ENCODE measurements around the gene GLIS1.
"Not testable (repeated sequence)": the region's sequence is repeated elsewhere in the genome, so short reads cannot be mapped to it uniquely, and the experiment has no call there.

Gene GLIS1

DNA sequence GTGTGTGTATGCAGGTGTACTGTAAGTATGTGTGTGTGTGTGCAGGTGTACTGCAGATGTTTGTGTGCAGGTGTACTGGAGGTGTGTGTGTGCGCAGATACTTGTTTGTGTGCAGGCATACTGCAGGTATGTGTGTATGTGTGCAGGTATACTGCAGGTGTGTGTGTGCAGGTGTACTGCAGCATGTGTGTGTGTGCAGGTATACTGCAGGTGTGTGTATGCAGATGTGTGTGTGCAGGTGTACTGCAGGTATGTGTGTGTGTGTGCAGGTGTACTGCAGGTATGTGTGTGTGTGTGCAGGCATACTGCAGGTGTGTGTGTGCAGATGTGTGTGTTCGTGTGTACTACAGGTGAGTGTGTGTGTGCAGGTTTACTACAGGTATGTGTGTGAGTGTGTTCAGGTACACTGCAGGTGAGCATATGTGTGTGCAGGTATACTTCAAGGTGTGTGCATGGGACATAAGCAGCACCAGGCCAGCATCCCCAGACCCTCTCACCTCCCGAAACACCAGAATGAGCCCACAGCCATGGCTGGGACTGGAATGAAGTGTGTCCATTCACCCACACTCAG, 182.2 kb downstream of the GLIS1 start:
- no peak for DNase-seq

DNA sequence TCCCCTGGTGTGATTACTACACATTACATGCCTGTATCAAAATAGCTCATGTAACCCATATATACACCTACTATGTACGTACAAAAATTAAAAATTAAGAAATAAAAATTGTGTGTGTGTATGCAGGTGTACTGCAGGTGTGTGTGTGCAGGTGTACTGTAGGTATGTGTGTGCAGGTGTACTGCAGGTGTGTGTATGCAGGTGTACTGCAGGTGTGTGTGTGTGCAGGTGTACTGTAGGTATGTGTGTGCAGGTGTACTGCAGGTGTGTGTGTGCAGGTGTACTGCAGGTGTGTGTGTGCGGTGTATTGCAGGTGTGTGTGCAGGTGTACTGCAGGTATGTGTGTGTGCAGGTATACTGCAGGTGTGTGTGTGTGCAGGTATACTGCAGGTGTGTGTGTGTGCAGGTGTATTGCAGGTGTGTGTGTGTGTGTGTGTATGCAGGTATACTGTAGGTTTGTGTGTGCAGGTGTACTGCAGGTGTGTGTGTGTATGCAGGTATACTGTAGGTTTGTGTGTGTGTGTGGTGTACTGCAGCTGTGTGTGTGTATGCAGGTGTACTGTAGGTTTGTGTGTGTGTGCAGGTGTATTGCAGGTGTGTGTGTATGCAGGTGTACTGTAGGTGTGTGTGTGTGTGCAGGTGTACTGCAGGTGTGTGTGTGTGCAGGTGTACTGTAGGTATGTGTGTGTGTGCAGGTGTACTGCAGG, 183.2 kb downstream of the GLIS1 start:
- DNase-seq: not testable (repeated sequence)

DNA sequence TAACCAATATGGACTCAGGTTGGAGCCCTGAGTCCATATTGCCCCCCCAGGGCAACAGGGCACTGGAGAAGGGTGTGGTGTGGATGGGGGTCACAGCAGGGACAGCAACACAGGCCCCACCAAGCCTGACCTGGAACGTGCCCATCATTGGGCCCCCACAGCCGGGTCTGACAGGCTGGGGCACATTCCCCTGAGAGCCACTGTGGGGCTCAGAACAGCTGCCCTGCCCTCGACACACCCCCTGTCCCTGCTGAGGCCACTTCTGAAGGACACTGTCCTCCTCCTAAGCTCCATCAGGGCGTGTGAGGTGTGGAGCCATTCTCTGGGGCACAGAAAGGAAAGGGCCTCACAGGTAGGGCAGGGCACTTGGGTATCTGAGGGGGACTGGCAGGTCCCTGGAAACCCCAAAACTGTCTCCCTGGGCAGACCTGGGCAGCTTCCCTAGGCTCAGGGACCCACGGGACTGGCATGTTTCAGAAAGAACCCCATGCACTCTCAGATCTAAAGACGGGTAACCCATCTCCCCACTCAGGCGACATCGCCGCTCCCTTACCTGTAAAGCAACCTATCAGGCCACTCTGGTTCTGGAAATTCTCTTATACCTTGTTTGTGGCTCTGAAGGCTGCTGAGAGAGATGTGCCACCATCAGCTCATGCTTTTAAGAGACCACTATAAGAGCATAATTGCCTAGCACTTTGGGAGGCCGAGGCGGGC, 184.2 kb downstream of the GLIS1 start:
- no peak for DNase-seq

DNA sequence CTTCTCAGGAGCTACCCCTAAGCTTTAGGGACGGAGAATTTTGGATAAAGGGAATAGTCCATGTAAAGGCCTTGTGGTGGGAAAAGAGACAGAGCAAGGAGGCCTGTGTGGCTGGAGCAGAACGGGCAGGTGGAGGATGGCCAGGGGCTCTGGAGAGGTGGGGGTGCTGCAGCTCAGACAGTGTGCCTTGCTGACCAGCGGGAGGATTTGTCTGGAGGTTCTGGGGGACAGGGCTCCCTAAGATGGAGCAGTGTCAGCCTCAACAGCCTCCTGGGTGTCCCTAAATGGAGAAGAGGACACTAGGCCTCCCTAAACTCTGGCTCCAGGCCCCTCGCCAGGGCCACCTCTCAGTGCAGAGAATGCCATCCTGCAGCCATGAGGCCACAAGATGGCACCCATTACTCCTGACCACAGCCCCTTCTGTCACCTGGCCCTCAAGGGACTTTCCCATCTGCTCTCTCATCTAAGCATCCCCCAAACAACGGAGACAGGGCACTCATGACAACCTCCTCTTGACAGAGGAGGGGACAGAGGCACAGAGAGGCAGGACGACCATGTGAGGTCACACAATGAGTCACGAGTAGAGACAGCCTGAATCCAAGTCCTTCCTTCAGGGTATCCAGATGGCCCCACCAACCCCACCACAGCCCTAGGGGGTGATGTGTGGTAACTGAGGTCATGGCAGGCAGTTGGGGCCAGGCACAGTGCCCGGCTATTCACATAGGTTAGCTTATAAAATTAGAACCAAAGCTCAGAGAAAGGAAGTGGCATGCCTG, 185.0 kb downstream of the GLIS1 start:
- no peak for DNase-seq

DNA sequence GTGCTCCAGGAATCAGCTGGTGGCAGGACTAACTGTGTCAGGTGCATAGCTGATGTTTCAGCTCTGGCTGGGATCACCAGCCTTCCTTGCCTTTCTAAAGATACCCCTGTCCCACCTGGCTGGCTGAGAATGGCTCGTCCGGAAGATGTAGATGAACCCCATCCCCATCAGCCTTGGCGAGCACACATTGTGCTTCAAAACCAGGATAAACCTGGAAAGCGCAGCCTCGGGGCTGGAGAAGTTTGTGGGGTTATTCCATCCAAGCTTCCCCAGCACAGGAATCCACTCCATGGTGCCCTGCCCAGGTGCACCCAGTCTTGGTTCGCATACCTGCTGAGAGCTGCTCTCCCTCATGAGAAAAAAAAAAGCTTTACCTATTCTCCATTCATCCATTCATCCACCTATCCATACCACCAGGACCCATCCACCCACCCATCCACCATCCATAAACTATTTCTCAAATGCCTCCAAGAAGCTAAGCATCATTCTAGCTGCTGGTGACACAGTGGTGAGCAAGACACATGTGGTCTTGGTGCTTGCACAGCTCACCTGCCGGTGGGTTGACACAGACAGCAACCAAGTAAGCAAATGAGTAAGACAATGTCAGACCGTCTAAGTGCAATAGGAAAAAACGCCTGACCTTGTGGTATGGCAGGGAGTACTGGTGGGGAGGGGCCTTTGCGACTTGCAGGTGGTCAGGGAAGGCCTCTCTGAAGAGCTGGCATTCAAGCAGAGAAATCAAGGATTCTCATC, 185.8 kb downstream of the GLIS1 start:
- no peak for DNase-seq

DNA sequence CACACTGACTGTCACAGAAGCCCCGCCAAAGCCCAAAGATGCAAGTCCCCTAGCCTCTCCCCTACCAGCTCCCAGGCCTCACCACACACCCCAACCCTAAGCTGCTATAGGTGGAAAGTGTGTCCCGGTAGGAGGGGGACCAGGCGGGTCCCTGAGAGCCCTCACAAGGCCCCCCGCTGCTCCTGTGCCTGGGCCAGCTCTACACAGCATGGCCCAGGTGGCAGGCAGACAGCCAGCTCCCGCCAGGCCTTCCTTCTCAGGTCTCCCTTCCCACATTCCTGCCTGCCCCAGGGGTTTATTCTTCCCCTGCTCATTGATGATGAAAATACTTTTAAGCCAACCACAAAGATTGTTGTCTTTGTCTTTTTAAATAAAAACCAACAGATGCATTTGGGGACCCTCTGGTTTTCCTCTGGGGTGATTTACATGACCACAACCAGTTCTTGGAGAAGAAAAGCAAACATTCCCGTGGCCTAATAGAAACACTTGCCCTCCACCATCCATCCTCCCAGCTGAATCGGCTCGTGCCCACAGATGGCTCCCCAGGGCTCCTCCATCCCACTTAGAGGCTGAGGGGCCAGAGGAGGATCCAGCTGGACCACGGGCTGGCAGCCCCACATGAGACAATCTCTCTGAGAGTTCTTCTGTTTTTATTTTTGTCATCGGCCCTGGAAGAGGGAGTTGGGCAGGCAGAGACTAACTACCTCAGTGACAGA, 186.7 kb downstream of the GLIS1 start:
- DNase-seq: no peak

DNA sequence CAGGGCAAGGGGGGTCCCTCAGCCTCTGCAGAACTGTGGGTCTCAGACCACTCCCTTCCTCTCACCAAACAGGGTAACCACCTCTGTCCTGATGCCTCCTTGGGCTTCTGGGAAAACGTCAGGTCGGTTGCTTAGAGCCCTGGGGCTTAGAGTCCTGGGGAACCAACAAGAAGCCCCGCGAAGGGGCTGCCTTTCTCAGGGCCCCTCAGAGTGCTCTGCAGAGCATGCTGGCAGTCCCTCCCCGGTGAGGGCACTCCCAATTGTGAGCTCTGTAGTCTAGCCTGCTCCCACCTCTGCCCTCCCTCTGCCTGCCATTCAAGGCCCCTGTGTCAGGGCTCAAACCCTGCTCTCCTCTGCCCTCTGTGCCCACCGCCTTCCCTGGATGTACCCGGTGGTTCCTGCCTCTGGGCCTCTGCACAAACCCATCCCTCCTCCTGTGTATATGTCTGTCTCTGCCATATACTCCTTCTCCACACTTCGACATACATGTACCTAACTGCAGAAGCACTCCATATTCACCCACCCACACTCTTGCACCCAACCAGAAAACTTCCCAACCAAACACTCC, 187.5 kb downstream of the GLIS1 start:
- DNase-seq: no peak

DNA sequence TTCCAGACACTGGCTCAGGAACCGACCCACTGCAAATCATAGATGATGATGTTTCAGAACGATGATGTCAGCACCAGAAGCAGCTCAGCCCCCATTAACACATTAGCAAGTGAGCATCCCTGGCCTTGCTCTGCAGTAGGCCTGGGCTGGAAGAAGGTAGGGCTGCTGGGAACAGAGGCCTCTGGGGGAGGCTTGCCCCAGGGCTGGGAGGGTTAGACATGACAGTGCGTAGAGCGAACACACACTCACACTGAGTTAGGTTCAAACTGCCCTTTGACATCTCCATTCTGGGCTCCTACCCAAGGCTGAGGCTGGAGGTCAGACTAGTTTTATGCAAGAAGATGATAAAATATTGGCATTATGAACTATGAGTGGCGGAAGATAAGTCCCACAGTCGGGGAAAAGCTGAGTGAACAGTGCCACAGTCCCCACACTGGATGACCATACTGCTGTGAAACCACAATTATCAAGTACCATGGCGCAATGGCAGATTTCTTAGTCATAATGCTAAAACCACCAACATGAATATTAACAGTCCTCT, 188.7 kb downstream of the GLIS1 start:
- DNase-seq: no peak

DNA sequence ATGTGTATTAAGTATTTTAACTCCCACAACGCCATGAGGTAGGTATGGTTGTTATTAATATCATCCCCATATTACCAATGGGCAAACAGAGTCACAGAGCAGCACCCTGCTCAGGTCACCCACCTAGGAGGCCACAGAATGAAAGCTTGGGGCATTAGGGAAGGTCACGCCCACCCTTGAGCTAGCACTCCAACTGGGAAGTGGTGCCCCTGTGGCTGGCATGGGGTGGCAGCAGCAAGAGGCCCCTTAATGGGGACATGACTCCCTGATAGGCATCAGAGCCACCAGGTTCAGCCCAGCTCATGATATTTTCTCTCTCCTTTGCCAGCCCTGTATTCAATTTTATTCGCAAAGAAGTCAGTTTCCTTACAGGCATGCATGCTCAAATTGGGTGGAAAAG, 189.2 kb downstream of the GLIS1 start:
- no peak for DNase-seq

DNA sequence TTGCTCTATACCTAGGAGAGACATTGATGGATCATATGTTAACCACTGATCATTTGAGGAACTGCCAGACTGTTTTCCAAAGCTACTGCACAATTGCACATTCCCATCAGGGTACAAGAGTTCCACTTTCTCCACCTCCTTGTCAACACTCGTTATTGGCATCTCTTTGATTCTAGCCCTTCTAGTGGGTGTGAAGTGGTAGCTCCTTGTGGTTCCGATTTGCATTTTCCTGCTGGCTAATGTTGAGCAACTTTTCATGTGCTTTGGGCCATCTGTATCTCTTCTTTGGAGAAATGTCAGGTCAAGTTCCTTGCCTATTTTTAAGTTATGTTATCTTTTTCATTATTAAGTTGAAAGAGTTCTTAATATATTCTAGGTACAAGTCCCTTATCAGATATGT, 189.7 kb downstream of the GLIS1 start:
- DNase-seq: no peak

DNA sequence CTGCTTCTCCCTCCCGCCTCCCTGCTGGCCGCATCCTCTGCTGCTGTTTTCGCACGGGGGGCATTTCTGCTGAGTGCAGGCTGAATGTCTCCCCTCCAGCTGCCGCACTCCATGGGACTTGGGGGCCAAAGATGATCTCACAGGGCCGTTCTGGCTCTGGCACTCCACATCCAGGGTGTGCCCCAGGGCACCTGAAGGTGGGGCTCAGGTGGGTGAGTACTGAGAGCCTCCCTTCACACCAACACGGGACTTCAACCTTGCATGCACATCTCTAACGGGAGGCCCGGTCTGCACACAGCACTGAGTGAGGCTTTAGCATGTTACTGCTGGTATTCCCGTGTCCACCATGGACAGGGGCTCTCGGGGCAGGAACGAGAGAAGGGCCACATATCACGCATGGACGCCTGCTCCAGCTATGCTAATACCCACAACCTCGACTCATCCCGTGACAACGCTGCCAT, 190.9 kb downstream of the GLIS1 start:
- DNase-seq: no peak

DNA sequence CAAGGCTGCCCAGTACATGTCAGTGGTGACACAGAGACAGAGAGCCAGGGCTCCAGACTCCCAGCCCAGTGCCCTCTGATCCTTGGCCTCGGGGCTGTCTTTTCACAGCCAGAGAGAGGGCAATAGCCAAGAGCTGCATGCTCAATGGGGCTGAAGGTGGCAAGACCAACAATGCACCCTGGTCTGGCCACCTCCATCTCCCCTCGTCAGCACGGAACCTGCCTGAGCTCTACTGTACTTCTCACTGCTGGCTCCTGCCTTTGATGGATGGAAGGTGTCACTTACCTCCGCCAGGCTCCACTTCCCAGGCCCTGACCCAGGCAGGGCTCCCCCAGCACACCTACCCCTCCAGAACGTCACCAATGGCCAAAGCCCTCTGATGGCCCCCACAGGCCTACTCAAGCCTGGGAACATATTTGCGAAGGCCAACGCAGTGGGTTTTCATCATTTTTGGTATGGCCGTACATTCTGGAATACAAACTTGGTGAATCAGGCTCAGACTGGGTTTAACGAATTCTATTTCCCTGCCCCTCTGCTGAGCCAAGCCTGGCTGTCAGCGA, 191.7 kb downstream of the GLIS1 start:
- DNase-seq: no peak

DNA sequence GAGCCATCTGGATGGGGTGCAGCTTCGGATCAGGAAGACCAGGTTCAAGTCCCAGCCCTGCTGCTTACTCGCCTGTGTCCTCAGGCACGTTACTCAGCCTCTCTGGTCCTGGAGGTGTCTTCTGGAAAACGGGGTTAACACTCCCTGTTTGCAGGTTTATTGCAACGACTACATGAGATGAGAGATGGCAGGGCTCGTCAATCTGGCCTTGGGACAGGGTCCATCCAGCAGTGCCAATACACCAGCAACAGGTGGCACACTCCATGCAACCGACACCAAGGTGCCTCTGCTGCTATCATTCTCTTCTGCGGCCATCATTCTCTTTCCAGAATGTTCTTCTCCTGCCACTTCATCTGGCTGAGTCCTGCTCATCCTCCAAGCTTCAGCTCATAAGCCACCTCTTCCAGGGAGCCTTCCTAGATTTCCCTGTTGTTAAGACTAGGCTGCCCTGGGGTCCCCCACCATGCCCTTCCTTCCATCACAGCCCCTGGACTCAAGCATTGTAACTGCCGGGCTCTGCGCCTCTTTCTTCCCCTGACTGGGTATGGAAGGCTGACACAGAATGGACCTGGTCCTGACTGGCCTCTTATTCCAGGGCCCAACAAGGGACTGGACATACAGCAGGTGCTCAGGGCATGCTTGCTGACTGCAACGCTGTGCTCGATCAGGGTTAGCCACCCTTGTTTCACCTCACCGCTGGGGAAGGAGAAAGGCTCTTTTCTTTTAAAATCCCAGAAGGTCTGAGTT, 192.4 kb downstream of the GLIS1 start:
- DNase-seq: no peak

DNA sequence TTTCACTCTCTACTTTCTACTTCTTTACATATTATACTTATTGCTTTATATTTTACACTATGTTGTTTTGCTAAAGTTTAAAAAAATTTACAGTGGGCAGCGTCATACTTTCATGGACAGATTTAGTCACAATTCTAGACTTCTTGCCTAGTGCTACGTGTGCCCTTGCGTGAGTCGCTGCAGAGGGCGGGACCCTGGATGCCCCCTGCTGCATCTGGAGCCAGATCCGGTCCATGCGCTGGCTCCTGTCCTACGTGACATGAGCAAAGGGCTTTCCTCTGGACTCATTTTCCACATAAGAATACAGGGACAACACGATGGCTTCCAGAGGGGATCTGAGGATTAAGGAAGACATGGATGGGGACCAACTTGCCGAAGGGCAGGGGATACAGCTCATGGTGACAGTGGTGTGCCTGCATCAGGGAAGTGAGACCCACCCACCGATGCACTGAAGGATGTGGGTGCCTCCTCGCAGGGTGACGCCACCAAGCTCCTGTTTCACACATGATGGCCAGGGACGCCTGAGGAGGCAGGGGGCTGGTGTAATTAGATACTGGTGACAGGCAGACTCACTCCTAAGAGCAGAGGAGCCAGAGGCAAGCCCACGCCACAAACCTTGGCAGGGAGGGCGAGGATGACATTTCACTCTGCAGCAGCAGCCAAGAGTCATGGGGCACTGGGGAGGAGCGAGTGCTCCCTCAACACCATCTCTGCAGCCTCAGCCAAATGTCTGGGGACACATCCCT, 193.1 kb downstream of the GLIS1 start:
- no peak for DNase-seq

DNA sequence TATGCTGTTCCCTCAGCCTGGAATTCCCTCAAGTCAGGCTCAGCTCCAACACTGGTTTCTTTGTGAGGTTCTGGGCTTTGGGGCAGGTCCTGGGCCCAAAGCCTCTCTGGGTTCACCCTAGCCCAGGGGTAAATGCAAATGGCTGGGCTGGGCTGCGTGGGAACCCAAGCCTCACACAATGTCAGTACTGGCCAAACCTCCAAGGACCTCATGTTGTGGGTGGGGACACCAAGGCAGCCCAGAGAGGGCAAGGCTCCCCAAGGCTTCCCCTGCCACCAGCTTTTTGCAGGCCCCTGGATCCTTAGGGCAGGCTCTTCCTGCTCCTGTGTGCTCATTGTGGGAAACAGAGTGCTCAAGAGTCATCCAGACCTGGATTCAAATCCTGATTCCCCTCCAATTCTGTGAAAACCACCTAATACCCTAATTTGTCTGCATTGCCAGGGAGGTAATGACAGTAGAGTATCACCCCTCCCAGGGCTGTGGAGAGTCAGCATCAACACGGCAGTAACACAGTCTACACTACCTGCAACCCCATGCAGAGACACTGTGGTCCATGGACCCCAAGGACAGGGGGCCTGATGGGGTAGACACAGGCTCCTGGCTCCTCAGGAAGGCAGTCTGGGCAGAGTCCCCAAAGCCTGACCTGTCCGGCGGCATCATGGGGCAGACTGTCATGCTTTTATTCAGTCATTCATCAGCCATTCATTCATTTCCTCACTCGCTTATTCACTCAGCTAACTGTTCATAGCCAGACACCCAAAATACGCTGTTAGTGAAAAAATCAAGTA, 194.0 kb downstream of the GLIS1 start:
- DNase-seq: no peak

DNA sequence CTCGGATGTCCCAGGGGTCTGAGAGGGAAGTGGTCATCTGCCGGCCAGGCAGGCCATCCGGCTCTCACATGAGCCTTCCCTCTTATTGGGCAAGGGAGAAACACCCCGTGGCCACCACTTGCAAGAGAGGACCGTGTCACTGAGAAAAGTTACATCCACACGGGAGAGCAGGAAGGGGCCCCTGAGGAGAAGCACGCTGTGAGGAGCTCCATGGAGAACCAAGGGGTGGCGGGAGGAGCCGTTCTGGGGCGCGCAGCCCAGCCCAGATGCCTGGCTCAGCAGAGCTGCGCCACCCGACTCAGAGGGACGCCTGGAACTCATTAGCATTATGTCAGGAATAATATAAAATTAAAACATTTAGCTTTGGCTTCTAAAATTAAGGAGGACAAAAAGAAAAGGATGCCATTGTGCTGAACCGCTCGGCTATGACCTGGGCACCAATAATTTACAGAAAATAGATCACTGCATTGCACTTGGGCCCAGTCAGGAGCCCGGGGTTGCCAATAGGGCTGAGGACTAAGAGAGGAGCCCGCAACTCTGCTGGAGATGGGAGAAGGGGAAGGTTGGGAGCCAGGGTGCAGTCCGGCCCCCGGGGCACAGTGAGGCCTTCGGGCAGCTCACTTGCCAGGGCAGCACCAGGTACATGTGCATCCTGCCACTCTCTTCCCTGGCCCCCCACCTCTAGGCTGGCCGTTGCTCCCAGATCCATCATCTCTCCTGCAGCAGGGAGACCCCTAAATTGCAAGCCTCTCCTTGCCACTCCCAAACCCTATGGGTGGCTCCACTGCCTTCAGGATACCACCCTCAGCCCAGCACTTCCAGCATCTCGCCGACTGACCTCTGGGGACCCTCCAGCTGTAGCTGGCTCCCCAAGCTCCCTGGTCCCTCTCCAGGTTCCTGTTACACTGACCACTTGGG, 194.9 kb downstream of the GLIS1 start:
- DNase-seq: no peak

DNA sequence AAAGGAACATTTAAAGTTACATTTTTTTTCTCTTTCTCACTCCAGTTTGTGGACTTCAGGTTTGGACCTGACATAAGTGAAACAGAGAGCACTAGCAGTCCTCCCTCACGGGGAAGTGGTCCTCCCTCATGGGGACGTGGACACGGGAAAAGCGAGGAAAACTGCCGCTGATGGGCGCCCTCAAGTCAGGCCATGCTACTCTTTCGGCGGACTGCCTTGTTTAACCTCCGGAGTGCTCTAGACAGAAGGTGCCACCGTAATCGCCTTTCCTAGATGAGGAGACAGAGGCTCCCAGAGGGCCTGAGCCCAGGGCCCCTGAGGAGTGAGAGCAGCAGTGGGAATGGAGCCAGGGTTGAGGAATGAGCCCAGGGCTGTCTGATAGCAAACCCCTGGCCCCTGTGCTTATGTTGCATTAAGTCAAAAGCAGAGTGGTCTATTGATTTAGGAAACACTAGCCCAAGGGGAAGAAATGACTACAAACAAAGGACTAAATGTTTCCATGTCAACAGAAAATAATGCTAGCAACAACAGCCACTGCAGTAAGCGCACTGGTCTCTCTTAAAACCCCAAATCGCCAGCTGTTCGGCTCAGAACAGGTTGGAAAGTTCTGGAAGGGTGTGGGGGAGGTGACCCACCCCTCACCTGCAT, 195.7 kb downstream of the GLIS1 start:
- no peak for DNase-seq
